Stimulated activated CD8-positive, alpha-beta memory T cell treated with anti-CD3 and anti-CD28 coated beads, Interleukin-12 subunit alpha, Interleukin-12 subunit beta, amount 100 ng/mL, for 1 hour (primary cell): Measurements from ENCODE around the gene TTBK1.
"Not testable (repeated sequence)": the region's sequence is repeated elsewhere in the genome, so short reads cannot be mapped to it uniquely, and the experiment has no call there.

Experiments used
- DNase-seq: peaks from one replicate; pipeline ENCODE4 v3.0.0-alpha.2; 2020; ENCODE audit warnings: low read depth

Gene TTBK1

GRCh38 chr6:43287717-43288679, 44.7 kb downstream of the TTBK1 start:
- DNase-seq = no peak

GRCh38 chr6:43290339-43290904, 47.1 kb downstream of the TTBK1 start:
- DNase-seq = no peak

DNA sequence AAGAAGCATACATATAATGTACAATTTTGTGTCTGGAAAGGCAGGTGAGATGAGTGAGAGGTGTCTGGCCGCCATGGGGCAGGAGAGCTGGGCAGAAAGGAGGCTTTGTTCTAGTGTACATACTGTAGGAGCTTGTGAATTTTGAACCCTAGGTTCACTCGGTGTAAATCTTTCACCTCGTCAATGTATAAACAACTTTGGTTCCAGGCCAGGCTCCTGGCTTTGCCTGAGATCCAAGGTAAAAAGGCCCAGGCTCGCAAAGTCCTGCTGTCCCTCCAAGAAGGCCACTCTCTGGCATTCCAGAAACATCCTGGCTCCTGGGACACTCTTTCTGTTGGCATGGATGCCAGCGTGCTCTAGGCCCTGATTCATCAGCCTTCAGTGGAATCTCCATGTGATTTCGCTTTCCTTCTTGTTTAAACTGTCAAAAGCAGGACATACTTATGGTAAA, 47.6 kb downstream of the TTBK1 start:
- DNase-seq = no peak

- DNase-seq = no peak
These were observed 48.4 kb downstream of the TTBK1 start for GRCh38 chr6:43291708-43292107.

DNA sequence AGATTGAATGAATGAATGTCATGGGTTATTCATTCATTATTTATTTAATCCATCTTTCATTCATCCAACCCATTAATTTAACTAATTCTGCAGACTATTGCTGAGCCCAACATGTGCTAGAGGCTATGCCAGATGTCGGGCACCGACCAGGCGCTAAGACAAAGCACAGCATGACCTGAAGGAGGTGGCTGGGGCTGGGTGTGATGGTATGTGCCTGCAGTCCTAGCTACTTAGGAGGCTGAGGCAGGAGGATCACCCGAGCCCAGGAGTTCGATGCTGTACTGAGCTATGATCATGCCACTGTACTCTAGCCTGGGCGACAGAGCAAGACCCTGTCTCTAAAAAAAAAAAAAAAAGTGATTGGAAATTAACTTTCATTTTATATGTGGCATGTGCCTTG, 49.1 kb downstream of the TTBK1 start:
- DNase-seq = no peak

DNA sequence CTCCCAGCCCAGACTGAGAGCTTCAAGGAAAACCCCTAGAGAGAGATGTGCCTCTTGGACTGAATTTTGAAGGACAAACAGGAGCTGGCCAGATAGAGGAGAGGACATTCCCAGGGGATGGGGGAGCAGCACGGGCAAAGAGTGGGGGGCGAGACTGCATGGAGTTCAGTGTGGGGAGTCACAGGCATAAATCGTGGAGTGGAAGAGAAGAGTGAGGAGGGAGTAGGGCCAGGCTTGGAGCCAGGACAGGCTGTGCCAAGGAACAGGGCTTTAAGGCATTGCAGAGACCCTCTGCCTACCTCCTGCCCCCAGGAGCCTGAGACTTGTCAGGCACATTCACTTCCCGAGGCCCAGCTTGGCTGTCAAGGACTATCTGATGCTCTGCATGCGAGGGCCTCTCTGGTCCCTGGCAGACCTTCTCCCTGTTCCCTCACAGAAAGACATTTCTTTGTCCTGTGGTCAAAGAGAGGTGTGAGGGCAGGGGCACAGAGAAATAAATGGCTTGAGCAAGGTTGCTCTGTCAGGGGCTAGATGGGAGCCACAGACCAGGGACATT, 49.6 kb downstream of the TTBK1 start:
- DNase-seq = no peak

DNA sequence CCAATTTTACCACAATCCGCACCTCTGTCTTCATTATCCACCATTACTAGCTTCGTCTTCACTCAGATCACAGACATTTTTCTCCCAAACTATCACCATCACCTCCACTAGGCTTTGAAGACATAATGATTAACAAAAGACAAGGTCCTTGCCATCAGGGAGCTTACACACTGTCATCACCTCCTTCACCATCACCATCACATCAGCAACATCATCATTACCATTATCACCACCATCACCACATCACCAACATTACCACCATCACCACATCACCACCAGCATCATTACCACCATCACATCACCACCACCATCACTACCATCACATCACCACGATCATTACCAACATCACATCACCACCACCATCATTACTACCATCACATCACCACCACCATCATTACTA, 50.4 kb downstream of the TTBK1 start:
- no peak for DNase-seq

DNA sequence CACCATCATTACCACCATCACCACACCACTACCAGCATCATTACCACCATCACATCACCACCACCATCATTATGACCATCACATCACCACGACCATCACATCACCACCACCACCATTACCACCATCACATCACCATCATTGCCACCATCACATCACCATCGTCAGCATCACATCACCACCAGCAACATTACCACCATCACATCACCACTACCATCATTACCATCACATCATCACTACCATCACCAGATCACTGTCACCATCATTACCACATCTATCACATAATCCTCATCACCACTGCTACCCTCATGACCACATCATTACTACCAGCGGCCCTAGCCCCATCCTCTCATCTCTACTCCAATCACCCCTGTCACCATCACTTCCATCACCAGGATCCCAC, 51.3 kb downstream of the TTBK1 start:
- no peak for DNase-seq

- no peak for DNase-seq
These were observed 52.2 kb downstream of the TTBK1 start for GRCh38 chr6:43295456-43295855.

DNA sequence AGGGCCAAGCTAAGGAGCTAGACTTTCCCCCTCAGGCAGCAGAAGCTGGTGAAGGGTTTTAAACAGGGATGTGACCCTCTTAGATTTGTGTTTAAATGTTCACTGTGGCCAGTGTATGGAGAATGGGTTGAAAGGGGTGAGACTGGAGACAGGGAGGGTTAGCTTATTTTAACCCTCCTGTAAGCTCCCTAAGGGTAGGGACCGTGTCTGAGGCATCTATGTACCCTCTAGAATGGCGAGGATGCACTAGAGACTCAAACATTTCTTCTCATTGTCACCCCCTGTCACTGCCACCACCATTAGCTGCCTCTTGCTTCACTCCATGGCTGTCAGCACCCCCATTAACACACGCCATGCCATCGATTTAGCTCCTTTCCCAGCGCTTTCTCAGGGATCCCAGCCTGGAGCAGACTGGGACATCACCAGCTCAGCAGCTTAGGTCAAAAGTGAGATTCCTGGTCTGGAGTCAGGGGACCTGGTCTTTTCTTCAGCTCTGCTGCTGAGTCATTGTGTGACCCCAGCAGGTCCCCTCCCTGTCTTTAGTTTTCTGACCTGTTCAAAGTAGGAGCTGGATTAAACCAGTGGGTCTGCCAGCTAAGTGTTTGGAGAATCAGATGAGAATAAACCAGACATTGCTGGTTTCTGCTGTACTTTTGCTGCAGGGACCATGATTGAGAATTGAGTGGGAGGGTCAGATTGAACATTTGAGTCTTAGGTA, 53.7 kb downstream of the TTBK1 start:
- no peak for DNase-seq

DNA sequence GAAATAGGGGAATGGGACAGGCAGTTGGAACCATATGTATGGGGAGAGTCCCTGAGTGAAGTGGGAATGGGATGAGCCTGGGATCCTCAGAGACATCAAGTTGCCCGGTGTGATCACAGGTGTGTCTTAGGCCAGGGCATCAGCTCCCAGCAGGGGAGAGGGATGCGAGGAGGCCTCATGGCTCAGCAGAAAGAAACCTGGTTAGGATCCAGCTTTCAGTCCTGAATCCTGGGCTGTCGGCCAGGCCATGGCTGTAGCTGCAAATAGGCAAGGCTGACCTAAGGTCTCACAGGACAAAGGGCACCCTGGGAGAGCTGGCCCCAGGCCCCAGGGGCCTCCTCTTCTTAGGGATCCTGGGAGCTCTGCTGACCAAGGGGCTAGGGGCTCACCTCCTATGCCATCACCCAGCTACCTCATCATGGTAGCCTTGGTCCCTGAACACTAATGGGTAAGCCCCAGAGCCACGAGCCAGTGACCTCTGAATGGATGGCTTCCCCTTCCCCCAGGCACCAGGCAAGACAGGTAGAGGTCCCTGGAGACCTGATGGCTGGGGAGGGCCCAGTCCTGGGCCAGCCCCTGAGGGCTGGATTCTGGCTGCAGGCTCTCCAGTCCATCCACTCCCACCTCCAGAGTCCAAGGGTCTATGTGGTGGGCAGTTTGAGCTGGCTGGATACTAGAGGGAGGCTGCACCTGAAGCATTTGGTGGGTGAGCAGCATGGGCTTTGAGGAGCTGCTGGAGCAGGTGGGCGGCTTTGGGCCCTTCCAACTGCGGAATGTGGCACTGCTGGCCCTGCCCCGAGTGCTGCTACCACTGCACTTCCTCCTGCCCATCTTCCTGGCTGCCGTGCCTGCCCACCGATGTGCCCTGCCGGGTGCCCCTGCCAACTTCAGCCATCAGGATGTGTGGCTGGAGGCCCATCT, 54.6 kb downstream of the TTBK1 start, which contains the start of gene SLC22A7:
Gene SLC22A7, plus strand, starts transcription at position 617 of the 921 bp plus-strand sequence. Its CDS starts 99 bp downstream, at position 716.
- no peak for DNase-seq

DNA sequence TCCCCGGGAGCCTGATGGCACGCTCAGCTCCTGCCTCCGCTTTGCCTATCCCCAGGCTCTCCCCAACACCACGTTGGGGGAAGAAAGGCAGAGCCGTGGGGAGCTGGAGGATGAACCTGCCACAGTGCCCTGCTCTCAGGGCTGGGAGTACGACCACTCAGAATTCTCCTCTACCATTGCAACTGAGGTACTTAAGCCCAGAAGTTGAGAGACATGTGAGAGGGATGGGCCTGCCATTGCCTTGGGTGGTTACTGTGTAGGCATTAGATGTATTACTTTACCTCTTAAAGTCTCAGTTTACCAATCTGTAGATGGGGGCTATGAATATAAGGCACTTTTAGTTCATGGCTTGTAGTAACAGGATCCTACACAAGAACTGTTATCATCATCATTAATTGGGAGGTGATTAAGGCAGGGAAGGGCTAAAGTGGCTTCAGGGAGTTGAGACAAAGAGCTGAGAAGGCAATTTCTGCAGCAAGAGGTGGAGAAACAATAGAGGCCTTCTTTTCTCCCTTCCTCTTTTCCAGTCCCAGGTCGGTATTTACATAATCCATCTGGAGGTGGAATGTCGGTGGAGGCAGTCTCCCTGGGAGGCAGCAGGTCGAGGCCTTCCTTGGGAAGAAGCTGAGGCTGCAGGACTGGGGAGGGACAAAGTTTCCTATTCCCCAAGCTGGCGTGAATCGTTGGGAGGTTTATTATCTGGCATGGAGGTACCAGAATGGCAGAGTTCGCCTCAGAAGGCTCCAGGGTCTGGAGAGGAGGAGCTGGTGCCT, 55.5 kb downstream of the TTBK1 start:
- DNase-seq = no peak

DNA sequence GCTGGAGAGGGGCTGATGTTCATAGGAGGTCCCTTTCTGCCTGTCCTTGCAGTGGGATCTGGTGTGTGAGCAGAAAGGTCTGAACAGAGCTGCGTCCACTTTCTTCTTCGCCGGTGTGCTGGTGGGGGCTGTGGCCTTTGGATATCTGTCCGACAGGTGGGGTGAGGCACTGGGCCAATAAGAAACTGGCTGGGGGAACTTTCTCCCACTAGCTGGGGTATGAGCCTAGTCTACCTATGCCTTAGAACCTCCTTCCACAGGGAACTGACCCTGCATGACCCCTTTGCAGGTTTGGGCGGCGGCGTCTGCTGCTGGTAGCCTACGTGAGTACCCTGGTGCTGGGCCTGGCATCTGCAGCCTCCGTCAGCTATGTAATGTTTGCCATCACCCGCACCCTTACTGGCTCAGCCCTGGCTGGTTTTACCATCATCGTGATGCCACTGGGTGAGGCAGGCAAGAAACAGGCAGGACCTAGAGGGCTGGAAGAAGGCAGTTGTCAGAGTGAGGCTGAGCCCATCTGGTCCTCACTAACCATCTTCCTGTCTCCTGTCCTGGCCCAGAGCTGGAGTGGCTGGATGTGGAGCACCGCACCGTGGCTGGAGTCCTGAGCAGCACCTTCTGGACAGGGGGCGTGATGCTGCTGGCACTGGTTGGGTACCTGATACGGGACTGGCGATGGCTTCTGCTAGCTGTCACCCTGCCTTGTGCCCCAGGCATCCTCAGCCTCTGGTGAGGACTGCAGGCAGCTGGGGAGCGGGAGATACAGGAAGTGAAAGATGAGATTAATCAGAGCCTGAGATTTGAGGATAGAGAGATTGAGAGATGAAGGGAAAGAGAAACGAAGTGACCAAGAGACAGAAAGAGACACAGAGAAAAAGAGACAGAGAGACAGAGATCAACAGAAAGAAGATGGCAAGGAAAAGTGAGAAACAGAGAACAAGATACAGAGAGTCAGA, 56.3 kb downstream of the TTBK1 start:
- DNase-seq = no peak

DNA sequence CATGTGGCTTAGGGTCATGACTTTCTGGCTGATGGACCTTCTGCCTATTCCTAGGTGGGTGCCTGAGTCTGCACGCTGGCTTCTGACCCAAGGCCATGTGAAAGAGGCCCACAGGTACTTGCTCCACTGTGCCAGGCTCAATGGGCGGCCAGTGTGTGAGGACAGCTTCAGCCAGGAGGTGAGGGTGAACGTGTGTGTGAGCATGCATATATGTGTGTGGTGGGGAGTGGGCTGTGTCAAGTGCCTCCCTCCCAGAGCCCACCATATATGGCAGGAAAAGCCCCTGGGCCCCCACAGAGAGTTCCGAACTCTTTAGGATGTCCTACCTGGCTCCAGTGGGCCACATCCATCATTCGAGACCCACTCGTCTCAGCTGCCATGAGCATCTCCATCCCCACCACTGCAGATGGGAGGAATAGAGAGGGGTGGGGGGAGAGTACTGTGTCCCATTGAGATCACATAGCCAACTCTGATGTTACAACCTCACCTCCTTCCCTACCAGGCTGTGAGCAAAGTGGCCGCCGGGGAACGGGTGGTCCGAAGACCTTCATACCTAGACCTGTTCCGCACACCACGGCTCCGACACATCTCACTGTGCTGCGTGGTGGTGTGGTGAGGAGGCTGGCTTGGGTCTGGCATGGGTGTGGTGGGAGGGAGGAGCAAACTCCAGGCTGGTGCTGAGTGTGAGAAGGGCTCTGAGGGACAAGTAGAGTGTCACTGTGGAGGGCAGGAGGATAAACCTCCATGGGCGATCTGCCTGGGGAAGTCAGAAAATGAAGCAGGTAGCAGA, 58.0 kb downstream of the TTBK1 start:
- no peak for DNase-seq

DNA sequence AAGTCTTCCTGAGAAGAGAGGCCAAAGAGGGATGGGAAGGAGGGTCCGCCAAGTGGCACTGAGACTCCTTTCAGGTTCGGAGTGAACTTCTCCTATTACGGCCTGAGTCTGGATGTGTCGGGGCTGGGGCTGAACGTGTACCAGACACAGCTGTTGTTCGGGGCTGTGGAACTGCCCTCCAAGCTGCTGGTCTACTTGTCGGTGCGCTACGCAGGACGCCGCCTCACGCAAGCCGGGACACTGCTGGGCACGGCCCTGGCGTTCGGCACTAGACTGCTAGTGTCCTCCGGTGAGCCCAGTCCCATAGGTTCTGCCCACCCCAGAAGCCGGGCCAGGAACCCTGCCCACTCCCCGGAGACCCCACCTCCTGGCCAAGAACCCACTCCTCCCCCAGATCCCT, 58.8 kb downstream of the TTBK1 start:
- no peak for DNase-seq

DNA sequence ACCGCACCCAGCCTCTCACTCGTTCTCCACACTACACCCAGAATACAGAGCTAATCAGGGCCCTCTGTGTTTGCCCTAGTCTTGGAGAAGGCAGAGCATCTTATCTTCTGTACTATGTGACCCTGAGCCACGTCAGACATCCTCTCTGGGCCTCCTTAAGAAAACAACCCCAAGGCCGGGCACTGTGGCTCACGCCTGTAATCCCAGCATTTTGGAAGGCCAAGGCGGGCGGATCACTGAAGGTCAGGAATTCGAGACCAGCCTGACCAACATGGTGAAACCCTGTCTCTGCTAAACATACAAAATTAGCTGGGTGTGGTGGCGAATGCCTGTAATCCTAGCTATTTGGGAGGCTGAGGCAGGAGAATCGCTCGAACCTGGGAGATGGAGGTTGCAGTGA, 59.7 kb downstream of the TTBK1 start:
- DNase-seq = not testable (repeated sequence)

- no peak for DNase-seq
These were observed 60.6 kb downstream of the TTBK1 start for GRCh38 chr6:43303751-43304331.

GRCh38 chr6:43304361-43304760, 61.1 kb downstream of the TTBK1 start:
- no peak for DNase-seq
